Measurements from ENCODE around the gene ACCS.

ACCS gene

GRCh38 chr11:44043157-44043556 lies 22.9 kb upstream of the ACCS start:
- no peak for DNase-seq

- DNase-seq: no peak
Observed at GRCh38 chr11:44046182-44046581, 19.9 kb upstream of the ACCS start.

- DNase-seq: no peak
Observed at GRCh38 chr11:44047298-44047697, 18.8 kb upstream of the ACCS start.

GRCh38 chr11:44047931-44048431 lies 18.1 kb upstream of the ACCS start, which contains the start of gene ACCSL:
Gene ACCSL, plus strand, starts transcription at chr11:44047981. Its CDS starts 56 bp downstream, at chr11:44048037.
- no peak for DNase-seq

GRCh38 chr11:44049832-44050231 lies 16.2 kb upstream of the ACCS start:
- DNase-seq: no peak

GRCh38 chr11:44051171-44051570 lies 14.9 kb upstream of the ACCS start:
- no peak for DNase-seq

GRCh38 chr11:44057340-44057739 lies 8.7 kb upstream of the ACCS start:
- DNase-seq: no peak

GRCh38 chr11:44058275-44058674 lies 7.8 kb upstream of the ACCS start:
- DNase-seq: no peak

GRCh38 chr11:44065161-44065661 lies 859 bp upstream of the ACCS start:
- DNase-seq: no peak

- peak; percentile 52 to 81 (median 73) for DNase-seq
Observed at GRCh38 chr11:44066732-44067141, 667 bp downstream of the ACCS start.

GRCh38 chr11:44067266-44067665 lies 1.2 kb downstream of the ACCS start:
- peak; percentile 43 to 66 (median 45) for DNase-seq

GRCh38 chr11:44068180-44068579 lies 2.1 kb downstream of the ACCS start:
- DNase-seq: no peak

GRCh38 chr11:44071157-44071556 lies 5.1 kb downstream of the ACCS start:
- DNase-seq: no peak

- no peak for DNase-seq
Observed at GRCh38 chr11:44072757-44073658, 6.9 kb downstream of the ACCS start.

- no peak for DNase-seq
Observed at GRCh38 chr11:44078794-44079193, 12.7 kb downstream of the ACCS start.

GRCh38 chr11:44079376-44079775 lies 13.3 kb downstream of the ACCS start:
- DNase-seq: no peak

GRCh38 chr11:44080951-44081350 lies 14.9 kb downstream of the ACCS start:
- DNase-seq: no peak

GRCh38 chr11:44082645-44083044 lies 16.6 kb downstream of the ACCS start:
- DNase-seq: no peak

- DNase-seq: no peak
Observed at GRCh38 chr11:44083433-44083832, 17.4 kb downstream of the ACCS start.

GRCh38 chr11:44083906-44084305 lies 17.8 kb downstream of the ACCS start:
- no peak for DNase-seq

- DNase-seq: no peak
Observed at GRCh38 chr11:44085330-44085729, 19.3 kb downstream of the ACCS start.

- no peak for DNase-seq
Observed at GRCh38 chr11:44088377-44088776, 22.3 kb downstream of the ACCS start.

- no peak for DNase-seq
Observed at GRCh38 chr11:44088871-44089270, 22.8 kb downstream of the ACCS start.

- DNase-seq: no peak
Observed at GRCh38 chr11:44090539-44090938, 24.5 kb downstream of the ACCS start.
